Stimulated activated CD4-positive, alpha-beta T cell treated with anti-CD3 and anti-CD28 coated beads, Interleukin-4, amount 100 ng/mL, for 1 hour (primary cell): ENCODE measurements around the gene ZFAND5.
A peak's percentile ranks its signal among the peaks of the same experiment; 100 is the strongest.

Experiments
- DNase-seq: peaks from one replicate; pipeline ENCODE4 v3.0.0-alpha.2; 2020

Gene ZFAND5

DNA sequence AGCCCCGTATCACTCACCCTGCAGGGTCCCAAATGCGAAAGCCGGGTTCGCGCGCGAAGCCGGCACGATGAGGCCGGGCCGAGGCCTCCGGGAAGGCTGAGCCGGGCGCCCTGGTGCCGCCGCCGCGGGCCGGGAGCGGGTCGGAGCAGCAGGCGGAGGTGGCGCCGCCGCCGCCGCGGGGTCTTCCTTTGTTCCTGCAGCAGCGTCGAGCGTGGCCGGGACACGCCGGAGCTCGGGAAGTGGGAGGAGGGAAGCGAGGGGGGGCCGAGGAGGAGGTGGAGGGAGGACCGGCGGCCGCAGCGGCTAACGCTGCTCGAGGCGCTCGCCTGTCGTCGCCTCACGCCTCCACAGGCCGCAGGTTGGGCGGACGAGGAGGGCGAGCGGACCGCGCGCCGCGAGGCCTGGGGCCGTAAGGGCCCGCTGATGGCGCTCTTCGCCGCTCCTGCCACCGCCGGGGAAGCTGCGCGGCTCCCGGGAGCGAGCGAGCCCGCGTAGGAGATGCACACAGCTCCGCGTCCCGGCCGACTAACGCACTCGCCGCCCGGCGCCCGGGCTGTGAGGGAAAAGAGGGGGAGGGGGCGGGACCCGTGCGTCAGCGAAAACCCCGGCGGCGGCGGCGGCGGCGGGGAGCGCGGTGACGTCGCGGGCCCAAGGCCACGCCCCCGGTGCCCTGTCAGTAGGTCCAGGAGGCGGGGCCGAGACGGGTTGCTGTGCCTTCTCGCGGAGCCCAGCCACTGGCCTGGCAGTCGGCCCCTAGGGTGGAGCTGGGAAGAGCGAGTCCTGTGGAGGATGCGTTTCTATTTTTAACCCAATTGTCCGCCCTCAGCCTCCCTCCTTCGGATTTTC lies at the start of gene ZFAND5:
Gene ZFAND5 (minus strand): TSS at position 530 of the 846 bp plus-strand sequence. CDS start 4,430 bp downstream, outside the sequence.
- peak; percentile 95 for DNase-seq

- no peak for DNase-seq
These were observed 47.6 kb upstream of the ZFAND5 start for GRCh38 chr9:72412483-72413040.

DNA sequence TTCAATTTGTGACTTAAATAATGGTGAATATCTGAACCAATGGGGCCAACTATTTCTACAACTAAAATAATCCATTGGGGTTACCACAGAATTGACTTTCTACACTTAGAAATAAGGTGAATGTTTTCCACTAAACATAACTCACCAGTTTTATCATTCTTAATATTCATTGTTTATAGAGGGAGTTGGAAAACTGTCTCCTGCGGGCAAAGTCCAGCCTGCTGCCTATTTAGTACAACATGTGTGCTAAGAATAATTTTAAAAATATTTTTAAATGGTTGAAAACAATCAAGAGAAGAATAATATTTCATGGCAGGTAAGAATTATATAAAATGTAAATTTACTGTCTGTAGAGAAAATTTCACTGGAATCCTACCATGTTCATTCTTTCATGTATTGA lies 45.2 kb upstream of the ZFAND5 start:
- DNase-seq, result no peak

DNA sequence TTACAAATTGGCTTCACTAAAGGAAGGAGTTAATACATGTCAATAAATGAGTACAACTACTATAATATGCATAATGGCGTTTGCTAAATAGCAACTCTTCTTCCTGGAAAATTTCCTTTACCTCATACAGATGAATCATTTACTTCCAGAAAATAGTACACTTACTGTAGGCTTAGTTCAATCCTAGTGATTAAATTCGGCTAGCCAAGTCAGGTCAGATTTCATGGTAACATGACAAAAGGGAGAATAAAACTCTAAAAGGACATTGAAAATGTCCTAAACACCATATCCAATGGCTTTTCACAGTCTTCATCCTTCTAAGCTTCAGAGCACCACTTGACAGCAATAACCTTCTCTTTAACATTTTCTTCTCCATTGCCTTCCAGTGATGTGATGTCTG lies 42.1 kb upstream of the ZFAND5 start:
- DNase-seq, result no peak

GRCh38 chr9:72402744-72403143 lies 37.7 kb upstream of the ZFAND5 start:
- no peak for DNase-seq

GRCh38 chr9:72401396-72401795 lies 36.4 kb upstream of the ZFAND5 start:
- DNase-seq, result no peak

- no peak for DNase-seq
These were observed 35.9 kb upstream of the ZFAND5 start for GRCh38 chr9:72400866-72401265.

DNA sequence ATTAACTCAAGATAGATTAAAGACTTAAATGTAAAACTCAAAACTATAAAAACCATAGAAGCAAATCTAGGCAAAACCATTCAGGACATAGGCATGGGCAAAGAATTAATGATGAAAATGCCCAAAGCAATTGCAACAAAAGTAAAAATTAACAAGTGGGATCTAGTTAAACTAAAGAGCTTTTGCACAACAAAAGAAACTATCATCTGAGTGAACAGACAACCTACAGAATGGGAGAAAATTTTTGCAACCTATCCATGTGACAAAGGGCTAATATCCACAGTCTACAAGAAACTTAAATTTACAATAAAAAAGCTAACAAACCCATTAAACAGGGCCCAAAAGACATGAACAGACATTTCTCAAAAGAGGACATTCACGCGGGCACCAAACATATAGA lies 34.4 kb upstream of the ZFAND5 start:
- DNase-seq, result no peak

DNA sequence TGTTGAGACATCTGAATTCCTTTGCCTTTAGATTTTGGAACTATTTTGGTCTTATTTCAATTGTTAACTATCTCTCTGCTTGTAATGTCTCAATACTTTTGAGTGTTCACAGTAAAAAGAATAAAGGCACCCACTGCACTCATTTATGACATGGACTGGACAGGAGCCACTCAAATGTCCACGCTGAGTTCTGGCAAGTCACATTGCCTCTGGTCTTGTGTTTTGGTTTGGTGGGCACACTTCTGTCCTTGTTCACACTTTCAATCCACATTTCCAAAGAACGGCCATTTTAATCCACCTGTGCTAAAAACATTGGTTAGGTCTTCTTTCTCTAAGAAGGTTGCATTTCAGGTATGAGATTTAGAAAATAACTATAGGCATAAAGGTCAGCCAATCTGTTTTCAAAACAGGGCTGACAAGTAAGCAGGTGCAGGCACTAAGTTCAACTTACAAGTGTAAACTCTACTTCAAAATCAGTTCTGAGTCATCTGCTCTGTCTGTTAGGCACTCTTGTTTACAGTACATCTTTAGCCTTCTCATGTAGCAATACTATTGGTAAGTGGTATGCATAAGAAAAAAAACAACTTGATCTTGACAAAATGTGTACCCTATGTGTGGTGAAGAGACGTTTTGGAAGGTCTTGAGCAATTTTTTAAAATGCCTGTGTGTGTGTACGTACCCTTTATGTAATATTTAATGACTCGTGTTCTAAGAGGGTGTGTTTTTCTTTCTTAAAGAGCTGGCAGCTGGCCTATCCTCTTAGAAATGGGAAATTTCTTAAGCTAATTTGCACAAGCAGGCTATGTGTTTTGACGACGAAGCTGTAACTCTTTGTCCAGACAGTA lies 31.5 kb upstream of the ZFAND5 start:
- DNase-seq, result no peak

GRCh38 chr9:72394066-72394465 lies 29.1 kb upstream of the ZFAND5 start:
- DNase-seq, result no peak

DNA sequence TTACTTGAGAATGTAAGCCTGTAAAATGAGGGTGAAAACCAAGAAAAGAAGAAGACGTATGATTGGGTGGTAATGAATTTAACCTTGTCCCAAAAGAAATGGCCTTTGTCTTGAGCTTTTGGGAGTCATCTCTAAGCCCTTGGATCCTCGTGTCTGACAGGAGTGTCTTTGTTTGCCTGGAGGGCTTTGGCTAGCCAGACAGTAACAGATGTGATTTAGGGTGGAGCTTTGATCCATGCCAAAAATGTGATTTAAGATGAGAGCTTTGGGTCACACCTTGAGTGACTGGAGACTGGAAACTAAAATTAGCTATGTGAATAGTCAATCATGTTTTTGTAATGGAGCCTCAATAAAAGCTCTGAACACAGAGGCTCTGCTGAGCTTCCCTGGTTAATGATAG lies 25.9 kb upstream of the ZFAND5 start:
- no peak for DNase-seq

DNA sequence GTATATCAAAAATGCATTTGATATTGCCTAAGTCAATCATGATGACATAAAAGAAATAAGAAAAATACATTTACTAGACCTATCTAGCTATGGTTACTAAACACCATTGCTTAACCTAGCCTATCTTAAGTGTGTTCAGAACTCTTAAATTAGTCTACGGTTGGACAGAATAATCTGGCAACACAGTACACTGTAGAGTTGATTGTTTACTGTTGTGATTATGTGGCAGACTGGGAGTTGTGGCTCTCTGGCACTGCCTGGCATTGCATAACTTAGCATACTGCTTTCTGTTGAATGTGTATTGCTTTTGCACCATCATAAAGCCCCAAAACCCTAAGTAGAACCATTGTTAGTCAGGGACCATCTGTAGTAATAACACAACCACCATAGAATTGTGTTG lies 21.2 kb upstream of the ZFAND5 start:
- DNase-seq, result no peak

- DNase-seq, result no peak
These were observed 19.9 kb upstream of the ZFAND5 start for GRCh38 chr9:72384710-72385485.

DNA sequence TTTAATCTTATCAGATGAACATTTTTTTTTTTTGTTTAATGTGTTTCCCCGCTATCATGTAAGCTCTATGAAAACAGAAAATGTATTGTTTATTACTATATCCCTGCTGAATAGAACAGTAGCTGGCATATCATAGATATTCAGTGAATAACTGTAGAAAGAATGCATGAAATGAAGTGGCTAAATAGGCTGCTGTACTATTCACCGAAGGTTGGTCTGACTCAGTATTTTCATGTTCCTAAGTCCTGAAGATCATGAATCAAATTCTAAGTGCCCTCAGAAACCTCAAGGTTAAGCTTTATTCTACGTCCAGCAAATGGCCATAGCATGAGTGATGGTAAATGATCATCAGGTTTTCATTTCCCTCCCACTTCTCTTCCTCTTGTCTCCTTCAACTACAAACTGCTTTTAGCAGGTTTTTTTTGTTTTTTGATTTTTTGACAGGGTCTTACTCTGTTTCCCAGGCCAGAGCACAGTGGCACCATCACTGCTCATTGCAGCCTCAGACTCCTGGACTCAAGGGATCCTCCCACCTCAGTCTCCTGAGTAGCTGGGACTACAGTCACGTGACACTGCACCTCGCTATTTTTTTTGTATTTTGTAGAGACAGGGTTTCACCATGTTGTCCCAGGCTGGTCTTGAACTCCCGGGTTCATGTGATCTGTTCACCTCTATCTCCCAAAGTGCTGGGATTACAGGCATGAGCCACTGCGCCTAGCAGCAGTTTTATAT lies 19.1 kb upstream of the ZFAND5 start:
- no peak for DNase-seq

GRCh38 chr9:72382405-72382804 lies 17.4 kb upstream of the ZFAND5 start:
- DNase-seq, result no peak

DNA sequence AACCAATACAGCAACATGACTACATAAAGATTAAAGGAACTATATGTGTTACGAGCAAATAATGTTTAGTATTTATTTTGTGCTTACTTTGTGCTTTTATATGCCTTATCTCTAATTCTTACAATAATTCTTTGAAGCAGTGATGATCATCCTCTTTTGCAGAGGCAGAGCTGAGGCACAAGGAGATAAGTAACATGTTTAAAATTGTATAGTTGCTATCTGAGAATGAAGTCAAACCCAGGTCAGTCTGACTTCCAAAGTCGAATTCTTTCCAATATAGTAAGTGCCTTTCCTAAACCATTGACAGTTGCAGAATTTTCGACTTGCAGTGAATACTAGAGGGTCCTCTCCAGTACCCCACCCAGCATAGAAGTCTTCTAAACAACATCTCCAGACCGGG lies 12.0 kb upstream of the ZFAND5 start:
- DNase-seq, result no peak

DNA sequence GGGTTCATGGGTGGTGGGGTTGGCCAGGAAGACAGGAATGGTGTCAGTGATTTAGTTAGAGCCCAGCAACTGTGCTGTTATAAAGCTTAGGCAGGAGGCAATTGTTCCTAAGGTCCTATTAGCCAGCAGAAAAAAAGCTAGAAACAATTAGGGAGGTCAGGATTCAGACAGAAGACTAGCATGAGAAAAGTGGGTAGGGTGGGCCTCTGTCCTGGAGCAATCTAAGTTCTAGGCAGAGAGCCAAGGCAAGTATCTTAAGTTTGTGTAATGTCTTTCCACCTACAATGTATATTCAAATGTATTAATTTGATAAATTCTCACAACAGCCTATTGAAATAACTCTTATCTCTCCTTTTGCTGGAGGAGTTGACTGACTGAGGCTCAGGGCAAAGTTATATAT lies 6.1 kb upstream of the ZFAND5 start:
- DNase-seq, result no peak

DNA sequence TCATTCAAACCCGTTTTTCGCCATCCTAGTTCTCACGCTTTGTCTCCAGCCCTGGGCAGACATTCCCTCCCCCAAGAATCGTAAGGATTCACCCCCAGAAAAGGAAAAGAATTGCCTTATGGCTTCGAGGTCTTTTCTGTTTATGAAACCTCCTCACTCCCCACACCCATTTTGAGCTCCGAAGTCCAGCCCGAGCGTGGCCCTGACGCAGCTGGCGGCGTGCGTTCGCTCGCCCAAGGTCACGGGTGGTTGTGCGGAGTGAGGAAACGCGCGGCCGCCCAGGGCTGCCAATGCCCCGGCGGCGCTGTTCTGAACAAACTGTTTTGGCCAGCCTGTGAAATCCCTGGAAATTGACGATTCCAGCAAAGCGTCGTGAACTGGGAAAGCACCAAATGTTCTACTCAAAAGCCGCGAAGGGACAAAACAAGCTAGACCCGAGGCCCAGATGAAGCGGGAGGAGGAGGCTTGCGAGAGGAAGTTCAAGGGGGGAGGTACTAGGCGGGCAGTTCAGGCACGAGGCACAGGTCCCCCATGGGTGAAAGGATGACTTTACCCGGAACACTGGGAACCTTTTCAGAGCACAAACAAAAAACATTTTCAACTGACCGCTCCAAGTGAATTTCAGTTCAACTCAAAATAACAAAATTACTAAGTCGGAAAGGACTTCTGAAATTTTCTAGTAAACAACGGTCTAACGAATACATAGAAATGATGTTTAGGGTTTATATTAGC lies 683 bp upstream of the ZFAND5 start:
- DNase-seq, result peak; percentile 53

- DNase-seq, result peak; percentile 73
These were observed 915 bp downstream of the ZFAND5 start for GRCh38 chr9:72363908-72364678.

GRCh38 chr9:72363236-72363635 lies 1.8 kb downstream of the ZFAND5 start:
- no peak for DNase-seq

DNA sequence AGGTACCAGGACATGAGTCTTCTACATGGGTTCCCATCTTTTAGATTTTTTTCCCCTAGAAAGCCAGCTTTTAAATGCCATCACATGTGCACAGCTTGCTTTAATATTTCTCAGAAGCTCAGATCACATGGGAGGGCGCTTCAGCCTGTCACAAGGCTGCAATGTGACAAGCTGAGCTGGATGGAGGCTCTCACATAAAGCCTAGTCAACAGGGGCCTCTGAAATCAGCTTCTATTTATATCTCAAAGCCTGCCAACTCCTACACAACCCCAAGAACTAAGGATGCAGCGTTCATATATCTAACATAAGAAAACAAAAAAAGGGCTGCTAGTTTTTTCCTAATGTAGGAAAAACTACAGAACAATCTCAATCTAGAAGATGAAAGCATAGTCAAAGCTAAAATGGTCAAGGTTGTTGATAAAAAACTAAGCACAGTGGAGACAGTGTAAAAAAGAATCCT lies 2.3 kb downstream of the ZFAND5 start:
- peak; percentile 40 for DNase-seq
